ENCODE results near the gene CACNB1.

The CACNB1 gene

GRCh38 chr17:39239640-39240314 lies 42.3 kb upstream of the CACNB1 start:
- peak; percentile 73 for TF ChIP-seq CTCF (conservative IDR thresholded peaks at IDR 0.05; ENCODE audit: low read depth, low read length)
- no peak overlapping the region for H3K4me3 ChIP-seq (ENCODE audit: low read depth, low read length)
- peak; percentile 26 for DNase-seq (ENCODE audit: low read depth)

- TF ChIP-seq CTCF (conservative IDR thresholded peaks at IDR 0.05; ENCODE audit: low read depth, low read length): no peak
- H3K4me3 ChIP-seq (ENCODE audit: low read depth, low read length): no peak overlapping the region
- DNase-seq (ENCODE audit: low read depth): no peak
Measured at GRCh38 chr17:39238311-39238972, 41.0 kb upstream of the CACNB1 start.

GRCh38 chr17:39237586-39237985 lies 40.1 kb upstream of the CACNB1 start:
- no peak overlapping the region for H3K4me3 ChIP-seq (ENCODE audit: low read depth, low read length)
- no peak for TF ChIP-seq CTCF (conservative IDR thresholded peaks at IDR 0.05; ENCODE audit: low read depth, low read length)
- no peak for DNase-seq (ENCODE audit: low read depth)

GRCh38 chr17:39236981-39237441 lies 39.5 kb upstream of the CACNB1 start:
- no peak for TF ChIP-seq CTCF (conservative IDR thresholded peaks at IDR 0.05; ENCODE audit: low read depth, low read length)
- no peak overlapping the region for H3K4me3 ChIP-seq (ENCODE audit: low read depth, low read length)
- DNase-seq (ENCODE audit: low read depth): no peak

GRCh38 chr17:39236450-39236927 lies 39.0 kb upstream of the CACNB1 start:
- TF ChIP-seq CTCF (conservative IDR thresholded peaks at IDR 0.05; ENCODE audit: low read depth, low read length): no peak
- no peak overlapping the region for H3K4me3 ChIP-seq (ENCODE audit: low read depth, low read length)
- no peak for DNase-seq (ENCODE audit: low read depth)

GRCh38 chr17:39235555-39236449 lies 38.3 kb upstream of the CACNB1 start:
- peak; percentile 88 for TF ChIP-seq CTCF (conservative IDR thresholded peaks at IDR 0.05; ENCODE audit: low read depth, low read length)
- no peak overlapping the region for H3K4me3 ChIP-seq (ENCODE audit: low read depth, low read length)
- peak; percentile 83 for DNase-seq (ENCODE audit: low read depth)

Measured in choroid plexus epithelial cell (primary cell).